HEK293 (cell line): Measurements from ENCODE around the gene SCO1.

Experiments used
- CTCF ChIA-PET: fragments of 350-600 bp; formaldehyde crosslinking; extraction: SDS; loops from one replicate; lab custom pipeline; 2021; ENCODE audit warnings: antibody characterized with exemption; lab: Yijun Ruan, JAX
- POLR2A ChIA-PET: fragments of 300-600 bp; formaldehyde crosslinking; extraction: SDS; loops from one replicate; lab custom pipeline; 2020; ENCODE audit warnings: antibody characterized with exemption, inconsistent platforms; lab: Yijun Ruan, JAX
- H3K27ac ChIP-seq: fragments of 200-500 bp; sonication (Bioruptor generic); 2 replicates; pipeline ENCODE4 v1.5.1; 2014; ENCODE audit warnings: low read depth, low read length, control low read depth, inconsistent platforms; ENCODE audit errors: extremely low read depth
- H3K36me3 ChIP-seq, 2 experiments: fragments of 200-500 bp in 1 of 2; sonication (Bioruptor generic) in 1 of 2; 1 replicate in 1 of 2; 2 replicates in 1 of 2; pipeline ENCODE4 v1.5.1; 2014 to 2017; ENCODE audit warnings: inconsistent platforms in 2 of 2, low read length in 2 of 2; ENCODE audit not compliant: control insufficient read depth in 2 of 2, insufficient read depth in 1 of 2
- H3K4me1 ChIP-seq: fragments of 200-500 bp; sonication (Bioruptor generic); 2 replicates; pipeline ENCODE4 v1.5.1; 2014; ENCODE audit warnings: mild to moderate bottlenecking, low read length, inconsistent platforms; ENCODE audit not compliant: control insufficient read depth, insufficient read depth
- H3K4me3 ChIP-seq: 2 replicates; pipeline ENCODE4 v1.5.1; 2011; ENCODE audit warnings: low read depth, mild to moderate bottlenecking, control low read depth, low read length, moderate library complexity
- H3K9me3 ChIP-seq: fragments of 200-500 bp; sonication (Bioruptor generic); 2 replicates; pipeline ENCODE4 v1.5.1; 2014; ENCODE audit warnings: low read depth, low read length, inconsistent platforms; ENCODE audit not compliant: control insufficient read depth, insufficient read depth
- EGR2 ChIP-seq: fragments of 450-650 bp; formaldehyde crosslinking; IDR thresholded peaks from 2 replicates; pipeline ENCODE4 v1.5.1; 2016; ENCODE audit warnings: low read depth, missing biosample characterization, missing genetic modification characterization
- KLF7 ChIP-seq: fragments of 450-650 bp; formaldehyde crosslinking; IDR thresholded peaks from 2 replicates; pipeline ENCODE4 v1.5.1; 2016; ENCODE audit warnings: missing biosample characterization, missing genetic modification characterization, borderline replicate concordance
- TRIM28 ChIP-seq: IDR thresholded peaks from 2 replicates; pipeline ENCODE4 v1.6.1; 2011; ENCODE audit warnings: low read length, control low read depth, borderline replicate concordance
- ZFP69B ChIP-seq: fragments of 450-650 bp; formaldehyde crosslinking; IDR thresholded peaks from 2 replicates; pipeline ENCODE4 v1.5.1; 2016; ENCODE audit warnings: missing biosample characterization, missing genetic modification characterization
- ZNF140 ChIP-seq: fragments of 450-650 bp; formaldehyde crosslinking; IDR thresholded peaks from 2 replicates; pipeline ENCODE4 v1.5.1; 2016; ENCODE audit warnings: missing biosample characterization, missing genetic modification characterization
- ZNF266 ChIP-seq: fragments of 450-650 bp; formaldehyde crosslinking; IDR thresholded peaks from 2 replicates; pipeline ENCODE4 v1.5.1; 2016; ENCODE audit warnings: missing biosample characterization, missing genetic modification characterization, low read depth
- ZNF341 ChIP-seq: fragments of 450-650 bp; formaldehyde crosslinking; IDR thresholded peaks from 2 replicates; pipeline ENCODE4; 2016; ENCODE audit warnings: low read depth, missing biosample characterization, missing genetic modification characterization
- ZNF426 ChIP-seq: fragments of 450-650 bp; formaldehyde crosslinking; IDR thresholded peaks from 2 replicates; pipeline ENCODE4 v1.5.1; 2017; ENCODE audit warnings: missing biosample characterization, missing genetic modification characterization, mild to moderate bottlenecking, inconsistent platforms, moderate library complexity
- ZNF449 ChIP-seq: fragments of 450-650 bp; formaldehyde crosslinking; IDR thresholded peaks from 2 replicates; pipeline ENCODE4 v1.5.1; 2017; ENCODE audit warnings: missing biosample characterization, mild to moderate bottlenecking, missing genetic modification characterization, moderate library complexity
- ZNF518A ChIP-seq: fragments of 450-650 bp; formaldehyde crosslinking; conservative IDR thresholded peaks from 2 replicates; pipeline ENCODE4 v1.5.1; 2016; ENCODE audit warnings: low read depth, missing biosample characterization, missing genetic modification characterization
- ZNF585B ChIP-seq: fragments of 450-650 bp; formaldehyde crosslinking; IDR thresholded peaks from 2 replicates; pipeline ENCODE4 v1.5.1; 2016; ENCODE audit warnings: missing biosample characterization, missing genetic modification characterization
- ZNF624 ChIP-seq: fragments of 450-650 bp; formaldehyde crosslinking; IDR thresholded peaks from 2 replicates; pipeline ENCODE4 v1.5.1; 2017; ENCODE audit warnings: missing biosample characterization, missing genetic modification characterization
- ZNF701 ChIP-seq: fragments of 450-650 bp; formaldehyde crosslinking; IDR thresholded peaks from 2 replicates; pipeline ENCODE4 v1.5.1; 2016; ENCODE audit warnings: missing biosample characterization, missing genetic modification characterization
- TF ChIP-seq, protein P1 (sequence below): fragments of 450-650 bp; formaldehyde crosslinking; IDR thresholded peaks from 2 replicates; pipeline ENCODE4 v1.5.1; 2016; ENCODE audit warnings: missing biosample characterization, missing genetic modification characterization
- TF ChIP-seq, protein P2 (sequence below): fragments of 450-650 bp; formaldehyde crosslinking; IDR thresholded peaks from 2 replicates; pipeline ENCODE4 v1.5.1; 2016; ENCODE audit warnings: missing biosample characterization, missing genetic modification characterization, low read depth

Gene SCO1

GRCh38 chr17:10735251-10735650, 37.9 kb upstream of the SCO1 start:
- no peak for TF ChIP-seq ZFP69B (tag by site-specific recombination)
- no peak for TF ChIP-seq ZNF624
- TF ChIP-seq, protein P1, sequence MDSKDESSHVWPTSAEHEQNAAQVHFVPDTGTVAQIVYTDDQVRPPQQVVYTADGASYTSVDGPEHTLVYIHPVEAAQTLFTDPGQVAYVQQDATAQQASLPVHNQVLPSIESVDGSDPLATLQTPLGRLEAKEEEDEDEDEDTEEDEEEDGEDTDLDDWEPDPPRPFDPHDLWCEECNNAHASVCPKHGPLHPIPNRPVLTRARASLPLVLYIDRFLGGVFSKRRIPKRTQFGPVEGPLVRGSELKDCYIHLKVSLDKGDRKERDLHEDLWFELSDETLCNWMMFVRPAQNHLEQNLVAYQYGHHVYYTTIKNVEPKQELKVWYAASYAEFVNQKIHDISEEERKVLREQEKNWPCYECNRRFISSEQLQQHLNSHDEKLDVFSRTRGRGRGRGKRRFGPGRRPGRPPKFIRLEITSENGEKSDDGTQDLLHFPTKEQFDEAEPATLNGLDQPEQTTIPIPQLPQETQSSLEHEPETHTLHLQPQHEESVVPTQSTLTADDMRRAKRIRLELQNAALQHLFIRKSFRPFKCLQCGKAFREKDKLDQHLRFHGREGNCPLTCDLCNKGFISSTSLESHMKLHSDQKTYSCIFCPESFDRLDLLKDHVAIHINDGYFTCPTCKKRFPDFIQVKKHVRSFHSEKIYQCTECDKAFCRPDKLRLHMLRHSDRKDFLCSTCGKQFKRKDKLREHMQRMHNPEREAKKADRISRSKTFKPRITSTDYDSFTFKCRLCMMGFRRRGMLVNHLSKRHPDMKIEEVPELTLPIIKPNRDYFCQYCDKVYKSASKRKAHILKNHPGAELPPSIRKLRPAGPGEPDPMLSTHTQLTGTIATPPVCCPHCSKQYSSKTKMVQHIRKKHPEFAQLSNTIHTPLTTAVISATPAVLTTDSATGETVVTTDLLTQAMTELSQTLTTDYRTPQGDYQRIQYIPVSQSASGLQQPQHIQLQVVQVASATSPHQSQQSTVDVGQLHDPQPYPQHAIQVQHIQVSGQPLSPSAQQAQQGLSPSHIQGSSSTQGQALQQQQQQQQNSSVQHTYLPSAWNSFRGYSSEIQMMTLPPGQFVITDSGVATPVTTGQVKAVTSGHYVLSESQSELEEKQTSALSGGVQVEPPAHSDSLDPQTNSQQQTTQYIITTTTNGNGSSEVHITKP (tag by site-specific recombination), result no peak
- TF ChIP-seq, protein P2, sequence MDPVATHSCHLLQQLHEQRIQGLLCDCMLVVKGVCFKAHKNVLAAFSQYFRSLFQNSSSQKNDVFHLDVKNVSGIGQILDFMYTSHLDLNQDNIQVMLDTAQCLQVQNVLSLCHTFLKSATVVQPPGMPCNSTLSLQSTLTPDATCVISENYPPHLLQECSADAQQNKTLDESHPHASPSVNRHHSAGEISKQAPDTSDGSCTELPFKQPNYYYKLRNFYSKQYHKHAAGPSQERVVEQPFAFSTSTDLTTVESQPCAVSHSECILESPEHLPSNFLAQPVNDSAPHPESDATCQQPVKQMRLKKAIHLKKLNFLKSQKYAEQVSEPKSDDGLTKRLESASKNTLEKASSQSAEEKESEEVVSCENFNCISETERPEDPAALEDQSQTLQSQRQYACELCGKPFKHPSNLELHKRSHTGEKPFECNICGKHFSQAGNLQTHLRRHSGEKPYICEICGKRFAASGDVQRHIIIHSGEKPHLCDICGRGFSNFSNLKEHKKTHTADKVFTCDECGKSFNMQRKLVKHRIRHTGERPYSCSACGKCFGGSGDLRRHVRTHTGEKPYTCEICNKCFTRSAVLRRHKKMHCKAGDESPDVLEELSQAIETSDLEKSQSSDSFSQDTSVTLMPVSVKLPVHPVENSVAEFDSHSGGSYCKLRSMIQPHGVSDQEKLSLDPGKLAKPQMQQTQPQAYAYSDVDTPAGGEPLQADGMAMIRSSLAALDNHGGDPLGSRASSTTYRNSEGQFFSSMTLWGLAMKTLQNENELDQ (tag by site-specific recombination), result no peak
- no peak for TF ChIP-seq ZNF266 (tag by site-specific recombination)
- TF ChIP-seq ZNF701 (tag by site-specific recombination), result no peak
- TF ChIP-seq EGR2 (tag by site-specific recombination), result no peak
- no peak for TF ChIP-seq ZNF449
- no peak for TF ChIP-seq KLF7
- no peak for TF ChIP-seq TRIM28
- TF ChIP-seq ZNF341 (tag by site-specific recombination), result no peak
- TF ChIP-seq ZNF585B (tag by site-specific recombination), result no peak
- no peak for TF ChIP-seq ZNF426
- no peak for TF ChIP-seq ZNF140
- no peak for TF ChIP-seq ZNF518A (tag by site-specific recombination)
- H3K4me3 ChIP-seq, result no peak overlapping the region
- CTCF ChIA-PET, result interaction anchor here (0.6 to 5.3 kb wide), 9 partner anchors 14 to 909 kb away, joined by 3 to 93 read pairs (median 4); no protein-coding TSS in a partner anchor
- H3K36me3 ChIP-seq, result no peaks in the 10 kb centered on the region
- no peaks in the 10 kb centered on the region for H3K4me1 ChIP-seq
- no peak overlapping the region for H3K27ac ChIP-seq
- POLR2A ChIA-PET, result no interaction called here
- no peaks in the 10 kb centered on the region for H3K9me3 ChIP-seq
